Endothelial cell of umbilical vein (primary cell): ENCODE data around the gene STAT5B. TPM values are rescaled to one million over a fixed set of nuclear protein-coding genes. Genes with fewer than 3 reads are reported as not detected.

ENCODE experiments used
- BruUV-seq: library from RNA; stranded (reverse); fragments of 400-500 nt; replicated peaks from 2 replicates; lab custom pipeline; 2021; lab: Mats Ljungman, UMichigan
- CTCF ChIA-PET: fragments of 300-600, 350-600 bp; sonication (Branson Sonifier 250); formaldehyde crosslinking; loops from one replicate; lab custom pipeline; 2021; ENCODE audit warnings: antibody characterized with exemption, inconsistent platforms; lab: Charles Lee
- POLR2A ChIA-PET: fragments of 300-600, 350-600 bp; sonication (Branson Sonifier 250); formaldehyde crosslinking; loops from one replicate; lab custom pipeline; 2021; ENCODE audit warnings: antibody characterized with exemption, inconsistent platforms; lab: Charles Lee
- DNase-seq: peaks from one replicate; pipeline ENCODE4 v3.0.0-alpha.2; 2011; ENCODE audit warnings: low read depth, low spot score
- FAIRE-seq: peaks from 2 replicates; lab custom pipeline; 2011; peaks lifted over from hg19 to GRCh38; lab: Jason Lieb, UNC
- H2AFZ ChIP-seq: 2 replicates; pipeline ENCODE4 v1.6.0; 2012; ENCODE audit warnings: low read depth, low read length, control low read depth, inconsistent platforms
- H3K27ac ChIP-seq: 2 replicates; pipeline ENCODE4 v1.5.1; 2011; ENCODE audit warnings: low read depth, mild to moderate bottlenecking, control low read depth, low read length, moderate library complexity; ENCODE audit not compliant: insufficient read depth
- H3K27me3 ChIP-seq, 2 experiments: 2 replicates each; pipeline versions ENCODE4 v1.6.0 to v1.6.1; 2011; ENCODE audit warnings: low read length in 2 of 2, mixed read lengths in 1 of 2; ENCODE audit not compliant: control insufficient read depth in 2 of 2, insufficient read depth in 2 of 2
- H3K36me3 ChIP-seq, 2 experiments: 2 replicates in 1 of 2; 3 replicates in 1 of 2; pipeline ENCODE4 v1.5.1; 2011; ENCODE audit warnings: low read length in 2 of 2, mild to moderate bottlenecking in 1 of 2, moderate library complexity in 1 of 2; ENCODE audit not compliant: control insufficient read depth in 2 of 2, insufficient read depth in 2 of 2; ENCODE audit errors: extremely low read depth in 1 of 2
- H3K4me1 ChIP-seq: 3 replicates; pipeline ENCODE4 v1.5.1; 2011; ENCODE audit warnings: mild to moderate bottlenecking, low read length; ENCODE audit not compliant: control insufficient read depth, insufficient read depth; ENCODE audit errors: extremely low read depth
- H3K4me2 ChIP-seq: 2 replicates; pipeline ENCODE4 v1.6.1; 2011; ENCODE audit warnings: low read length, control low read depth, mixed read lengths; ENCODE audit not compliant: insufficient read depth
- H3K4me3 ChIP-seq, 3 experiments: fragments of 200-600 bp in 1 of 3; sonication (generic), shearing (Covaris generic) in 1 of 3; replicated peaks in 1 of 3; 2 replicates each; pipeline ENCODE4 v1.5.1; 2011 to 2016; ENCODE audit warnings: control low read depth in 3 of 3, low read length in 3 of 3, mild to moderate bottlenecking in 2 of 3, inconsistent platforms in 1 of 3, low read depth in 1 of 3, moderate library complexity in 1 of 3; ENCODE audit not compliant: insufficient read depth in 1 of 3
- H3K79me2 ChIP-seq: 2 replicates; pipeline ENCODE4 v1.6.0; 2012; ENCODE audit warnings: low read length, inconsistent platforms; ENCODE audit not compliant: control insufficient read depth, insufficient read depth
- H3K9ac ChIP-seq: replicated peaks from 2 replicates; pipeline ENCODE3; 2011; ENCODE audit warnings: low read length, control low read depth; ENCODE audit not compliant: insufficient read depth; ENCODE audit errors: extremely low read depth
- H3K9me1 ChIP-seq: replicated peaks from 3 replicates; pipeline ENCODE4 v1.6.0; 2011; ENCODE audit warnings: mild to moderate bottlenecking, low read length; ENCODE audit not compliant: control insufficient read depth, insufficient read depth; ENCODE audit errors: extremely low read depth
- H3K9me3 ChIP-seq: replicated peaks from 2 replicates; pipeline ENCODE4 v1.5.1; 2012; ENCODE audit warnings: low read length, inconsistent platforms; ENCODE audit not compliant: control insufficient read depth, insufficient read depth
- H4K20me1 ChIP-seq: replicated peaks from 2 replicates; pipeline ENCODE3; 2011; ENCODE audit warnings: mild to moderate bottlenecking, low read length; ENCODE audit not compliant: control insufficient read depth, insufficient read depth; ENCODE audit errors: extremely low read depth
- EZH2 ChIP-seq: IDR thresholded peaks from 2 replicates; pipeline ENCODE4 v1.6.1; 2012; ENCODE audit warnings: borderline replicate concordance, low read depth, mild to moderate bottlenecking, moderate library complexity, low read length, inconsistent platforms; ENCODE audit not compliant: severe bottlenecking
- FOS ChIP-seq: IDR thresholded peaks from 2 replicates; pipeline ENCODE4 v1.6.1; 2011; ENCODE audit warnings: mild to moderate bottlenecking, low read length, moderate library complexity, borderline replicate concordance; ENCODE audit not compliant: insufficient read depth
- GATA2 ChIP-seq: IDR thresholded peaks from 2 replicates; pipeline ENCODE4 v1.7.0; 2011; ENCODE audit warnings: low read depth, mild to moderate bottlenecking, moderate library complexity, mixed read lengths, low read length; ENCODE audit not compliant: insufficient read length, insufficient read depth
- JUN ChIP-seq: IDR thresholded peaks from 2 replicates; pipeline ENCODE4 v1.6.1; 2011; ENCODE audit warnings: borderline replicate concordance, low read depth; ENCODE audit not compliant: insufficient read length, insufficient read depth
- MYC ChIP-seq: IDR thresholded peaks from one replicate; pipeline ENCODE4 v1.6.1; 2011; ENCODE audit warnings: mild to moderate bottlenecking, low read depth, low read length
- dilution Hi-C: fragments of 300-500 bp; cut with MboI; formaldehyde crosslinking; loops from one replicate; pipeline ENCODE4 v1.15.0; 2019; ENCODE audit warnings: low sequenced_read_pairs; ENCODE audit not compliant: extremely low pct_ligation_motif_present
- intact Hi-C: fragments of 100-400 bp; cut with micrococcal nuclease; formaldehyde crosslinking; loops from one replicate; pipeline ENCODE4 v1.10.0; 2022
- polyA plus RNA-seq, 4 experiments: library from polyadenylated mRNA; depleted of rRNA in 3 of 4; stranded (reverse) in 3 of 4; unstranded in 1 of 4; fragments of >200 nt; gene quantifications; 2 replicates each; pipeline versions ENCODE4 v1.2.1 to v1.2.3, GENCODE V29; 2011 to 2012; ENCODE audit warnings: missing spikeins in 1 of 4
- total RNA-seq: library from RNA; stranded (reverse); gene quantifications from 2 replicates; pipeline ENCODE4 v1.2.3, GENCODE V29; 2021
- TF ChIP-seq, protein P1 (sequence below): IDR thresholded peaks from 2 replicates; pipeline ENCODE4 v1.6.1; 2011; ENCODE audit not compliant: insufficient read depth, insufficient read length

STAT5B gene
- total and polyA plus RNA-seq, 2 donors (not counting 3 experiments of a cell fraction or from before 2014, with no cell fraction given), result 43.3 to 53.7 TPM

DNA sequence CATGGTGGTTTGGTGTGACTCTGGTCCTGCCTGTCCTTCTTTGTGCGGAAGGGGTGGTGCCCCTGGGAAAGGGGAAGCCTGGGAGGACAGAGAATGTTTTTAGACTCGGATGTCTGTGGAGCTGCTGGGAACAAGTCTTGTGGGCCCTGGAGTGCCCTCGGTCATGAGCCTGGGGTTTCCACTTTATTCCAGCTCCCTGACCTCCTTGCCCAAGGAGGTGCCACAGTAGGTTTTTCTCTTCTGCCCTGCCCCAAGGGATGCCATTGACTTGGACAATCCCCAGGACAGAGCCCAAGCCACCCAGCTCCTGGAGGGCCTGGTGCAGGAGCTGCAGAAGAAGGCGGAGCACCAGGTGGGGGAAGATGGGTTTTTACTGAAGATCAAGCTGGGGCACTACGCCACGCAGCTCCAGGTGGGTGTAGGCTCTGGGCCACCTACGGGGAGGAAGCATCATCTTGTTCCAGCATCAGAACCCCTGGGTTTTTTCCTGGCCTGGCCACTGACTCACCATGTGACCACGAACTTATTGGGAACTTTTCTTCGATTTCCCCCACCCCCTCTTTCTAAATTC is 13.5 kb upstream of the STAT5B start:
- Histone ChIP-seq H4K20me1 (no peaks in the 10 kb centered on the region), H3K4me1 (peaks cover 14% of the 10 kb centered on the region), H2AFZ (no peak overlapping the region), H3K79me2 (no peaks in the 10 kb centered on the region), H3K9ac (no peak overlapping the region), H3K9me3 (no peaks in the 10 kb centered on the region), H3K27ac (no peak overlapping the region), H3K4me2 (no peak overlapping the region), H3K9me1 (no peaks in the 10 kb centered on the region), H3K27me3 (no peaks in the 10 kb centered on the region), H3K4me3 (no peak overlapping the region), H3K36me3 (no peaks in the 10 kb centered on the region)
- FAIRE-seq (no peak), DNase-seq (no peak)
- dilution Hi-C loops, result no loop called here
- CTCF ChIA-PET, result interaction anchor here (1.0 to 9.6 kb wide), 2 partner anchors 67 to 228 kb away, joined by 3 to 89 read pairs; no protein-coding TSS in a partner anchor
- TF ChIP-seq FOS (no peak), MYC (no peak), GATA2 (no peak), EZH2 (no peak), JUN (no peak)
- TF ChIP-seq, protein P1, sequence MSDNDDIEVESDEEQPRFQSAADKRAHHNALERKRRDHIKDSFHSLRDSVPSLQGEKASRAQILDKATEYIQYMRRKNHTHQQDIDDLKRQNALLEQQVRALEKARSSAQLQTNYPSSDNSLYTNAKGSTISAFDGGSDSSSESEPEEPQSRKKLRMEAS, result no peak
- BruUV-seq, result TSS peak; percentile 15
- intact Hi-C loops, result loop anchor here (2.0 kb wide), 1 partner anchor 67 kb away; no protein-coding TSS in a partner anchor
- POLR2A ChIA-PET, result no interaction called here
